A673 (cell line): ENCODE results near the gene SLC22A23.
A peak's percentile ranks its signal among the peaks of the same experiment; 100 is the strongest.

Experiments used
- CTCF ChIP-seq: fragments of 300-800, 200-600 bp; sonication (generic); conservative IDR thresholded peaks from 2 replicates; pipeline ENCODE4 v1.5.1; 2017; ENCODE audit warnings: low read depth, mild to moderate bottlenecking, antibody characterized with exemption, low read length, moderate library complexity, mixed read lengths
- EZH2 ChIP-seq: fragments of 200-600 bp; sonication (generic); IDR thresholded peaks from 2 replicates; pipeline ENCODE4 v1.6.1; 2017; ENCODE audit warnings: borderline replicate concordance, low read depth, mild to moderate bottlenecking, mixed read lengths, antibody characterized with exemption, low read length; ENCODE audit not compliant: poor library complexity, severe bottlenecking

DNA sequence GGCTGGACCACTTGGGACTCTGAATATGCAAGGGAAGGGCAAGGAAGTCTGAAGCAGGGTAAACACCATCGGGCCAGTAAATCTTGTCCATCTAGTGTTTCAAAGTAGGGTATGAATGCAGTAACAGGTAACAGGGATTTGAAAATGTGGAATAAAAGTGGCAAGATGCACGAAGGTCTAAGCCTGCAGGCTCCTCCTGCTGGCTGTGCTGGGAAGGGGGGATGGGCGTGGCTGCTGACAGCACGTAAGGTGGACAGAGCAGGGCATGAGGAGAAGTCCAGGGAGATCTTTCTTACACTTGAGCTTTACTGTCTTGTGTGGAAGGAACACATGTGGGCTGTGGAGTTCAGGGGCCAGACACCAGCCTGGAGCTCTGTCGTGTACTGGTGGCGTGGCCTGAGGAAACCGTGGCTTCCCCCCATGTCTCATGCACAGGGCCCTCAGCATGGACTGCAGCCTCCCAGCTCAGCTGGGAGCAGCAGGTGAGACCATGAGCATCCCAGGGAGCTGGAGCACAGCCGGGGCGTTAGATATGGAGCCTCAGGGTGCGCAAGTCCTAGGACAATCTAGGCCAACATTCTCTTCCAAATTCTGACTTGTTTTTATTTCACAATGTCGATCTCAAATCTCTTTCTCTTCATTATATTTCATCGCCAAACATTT is 84.5 kb downstream of the SLC22A23 start:
- TF ChIP-seq CTCF (0 out of 2 replicates have a peak, but pooled peaks have one; percentile 20), EZH2 (no peak)
